Stimulated activated CD4-positive, alpha-beta T cell treated with anti-CD3 and anti-CD28 coated beads, Interleukin-4, amount 100 ng/mL, for 24 hours (primary cell): Measurements from ENCODE around the gene ARHGAP15.

Experiments used
- DNase-seq: peaks from one replicate; pipeline ENCODE4 v3.0.0-alpha.2; 2020

The ARHGAP15 gene

DNA sequence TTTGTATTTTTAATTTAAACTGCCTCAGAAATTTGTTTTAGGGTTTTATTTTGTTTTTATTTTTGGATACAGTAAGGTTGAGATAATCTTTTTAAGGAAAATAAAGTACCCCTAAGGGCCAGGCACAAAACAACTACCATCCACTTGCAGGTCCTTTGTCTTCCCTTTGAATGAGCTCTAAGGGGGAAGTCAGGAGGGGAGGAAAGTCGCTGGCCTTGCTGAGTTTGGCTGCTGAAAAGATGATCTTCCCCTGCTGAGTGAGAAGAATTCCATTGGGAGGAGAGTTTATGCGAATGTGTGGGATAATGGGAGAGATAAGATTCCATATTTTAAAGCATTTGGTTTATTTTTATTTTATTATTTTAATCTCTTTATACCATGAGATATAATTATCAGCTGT lies 100.7 kb downstream of the ARHGAP15 start:
- DNase-seq = no peak

DNA sequence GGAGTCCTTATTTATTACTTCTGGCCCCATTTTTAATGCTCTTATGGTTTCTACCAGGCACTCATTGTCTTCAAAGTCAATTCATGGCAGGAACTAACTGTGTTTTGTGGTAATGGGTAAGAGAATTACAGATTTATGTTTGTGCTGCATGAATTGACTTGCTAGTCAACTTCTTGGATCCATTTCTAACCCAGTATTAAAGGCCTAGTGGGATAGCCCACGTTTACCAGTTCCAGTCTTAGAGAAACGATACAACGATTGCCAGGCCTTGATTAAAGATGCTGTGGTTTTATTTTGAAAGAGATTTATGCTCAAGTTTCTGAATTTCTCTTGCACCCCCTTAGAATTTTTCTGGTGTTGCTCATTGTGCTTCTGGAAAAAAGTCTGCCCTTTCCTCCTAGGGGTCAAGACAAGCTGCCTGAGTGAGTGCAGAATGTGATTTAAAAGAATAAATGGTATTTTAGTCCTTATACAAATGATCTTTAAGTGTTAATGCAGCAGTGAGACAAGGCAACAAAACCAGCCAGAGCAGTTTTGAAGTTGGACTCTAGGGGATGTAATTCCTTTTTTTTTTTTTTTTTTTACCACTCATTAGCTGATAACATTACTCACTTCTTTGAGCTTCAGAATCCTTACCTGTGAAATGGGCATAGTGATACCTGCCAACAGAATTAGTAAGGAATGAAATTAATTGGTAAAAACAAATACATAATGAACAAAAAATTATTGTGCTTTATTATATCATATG lies 101.5 kb downstream of the ARHGAP15 start:
- no peak for DNase-seq

DNA sequence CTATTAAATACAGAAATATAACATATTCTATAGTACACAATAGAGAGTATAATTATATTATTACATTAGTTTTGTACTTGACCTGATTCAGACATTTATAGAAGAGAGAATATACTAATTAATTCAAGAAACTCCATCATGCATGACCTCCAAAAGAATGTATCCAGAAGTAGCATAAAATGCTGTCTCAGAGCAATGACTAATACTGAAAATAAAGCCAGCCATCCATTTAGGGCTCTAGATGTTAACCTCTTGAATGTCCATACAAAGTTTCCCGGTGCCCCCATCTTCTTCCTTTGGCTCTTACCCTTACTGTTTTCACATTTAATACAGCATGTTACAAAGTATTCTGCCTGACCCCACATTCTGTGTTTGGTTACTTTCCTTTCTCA lies 102.0 kb downstream of the ARHGAP15 start:
- DNase-seq = no peak

DNA sequence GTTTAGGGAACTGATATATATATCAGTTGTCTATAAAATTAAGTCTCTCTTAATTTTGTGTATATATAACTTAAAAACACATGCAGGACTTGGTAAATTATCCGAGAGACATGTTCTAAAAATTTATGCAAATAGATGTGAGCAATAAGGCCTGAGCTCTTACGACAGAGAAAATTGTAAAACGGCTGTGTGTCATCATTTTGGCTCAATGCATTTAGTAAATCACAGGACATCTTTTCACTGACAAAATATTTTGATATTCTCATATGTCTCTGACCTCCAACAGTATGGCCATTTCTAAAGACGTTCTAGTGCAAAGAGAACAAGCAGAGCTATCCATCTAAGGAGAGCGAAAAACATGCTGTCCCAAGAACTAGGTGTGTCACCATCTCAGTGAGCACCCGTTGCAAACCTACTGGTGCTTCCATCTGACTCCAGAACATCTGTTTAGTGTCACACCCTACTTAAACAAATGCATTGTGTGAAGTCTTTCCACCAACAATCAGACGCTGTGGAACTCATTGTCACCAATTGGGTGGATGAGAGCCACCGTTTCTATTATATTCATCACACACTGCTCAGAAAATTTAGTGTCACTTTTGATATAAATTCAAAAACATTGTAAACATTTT lies 108.0 kb downstream of the ARHGAP15 start:
- DNase-seq = no peak

DNA sequence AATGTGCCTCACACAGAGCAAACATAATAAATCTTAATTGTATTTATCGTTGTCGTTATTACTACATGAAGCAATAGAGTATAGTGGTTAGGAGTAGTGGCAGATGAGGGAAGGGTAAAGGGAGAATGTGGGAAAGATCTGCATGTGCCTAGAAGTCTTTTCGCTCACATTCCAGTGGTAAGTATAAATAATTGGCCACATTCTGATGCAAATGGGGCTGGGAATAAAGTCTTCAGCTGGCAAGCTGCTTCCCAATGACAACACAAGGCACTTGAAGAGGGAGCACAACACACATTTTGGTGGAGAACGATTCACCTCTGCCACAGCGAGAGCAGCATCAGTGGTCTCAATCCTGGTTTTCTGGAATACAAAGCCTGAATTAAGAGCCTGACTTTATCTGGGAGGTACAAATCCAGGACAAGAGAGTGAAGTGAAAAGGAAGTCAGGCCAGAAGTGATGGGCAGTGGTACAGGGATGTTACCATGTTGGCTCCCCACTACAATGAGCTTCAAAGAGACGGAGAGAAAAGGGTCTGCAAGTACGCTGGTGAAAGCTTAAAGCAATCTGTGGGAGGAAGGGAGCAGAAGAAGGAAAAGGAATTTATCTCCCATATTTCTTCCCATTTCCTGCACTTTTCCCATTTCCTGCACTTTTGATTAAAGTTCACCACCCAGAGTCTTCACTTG lies 112.3 kb downstream of the ARHGAP15 start:
- DNase-seq = no peak

DNA sequence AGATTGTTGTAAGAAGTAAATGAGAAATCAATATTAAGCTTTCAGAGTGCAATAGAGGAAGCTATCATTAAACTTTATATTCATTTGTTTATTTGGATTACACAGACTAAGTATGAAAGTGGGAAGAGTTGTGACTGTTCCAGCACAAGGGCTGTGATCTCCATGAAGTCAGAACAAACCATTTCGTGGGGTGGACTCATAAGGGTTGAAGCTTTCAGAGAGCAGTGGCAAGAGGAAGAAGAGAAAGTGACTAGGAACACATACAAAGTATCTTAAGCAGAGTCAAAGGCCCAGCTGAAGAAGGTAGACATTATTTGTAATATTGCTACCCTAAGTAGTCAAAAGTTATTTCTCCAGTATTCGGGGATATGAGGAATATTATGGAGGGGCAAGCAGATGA lies 117.0 kb downstream of the ARHGAP15 start:
- no peak for DNase-seq

DNA sequence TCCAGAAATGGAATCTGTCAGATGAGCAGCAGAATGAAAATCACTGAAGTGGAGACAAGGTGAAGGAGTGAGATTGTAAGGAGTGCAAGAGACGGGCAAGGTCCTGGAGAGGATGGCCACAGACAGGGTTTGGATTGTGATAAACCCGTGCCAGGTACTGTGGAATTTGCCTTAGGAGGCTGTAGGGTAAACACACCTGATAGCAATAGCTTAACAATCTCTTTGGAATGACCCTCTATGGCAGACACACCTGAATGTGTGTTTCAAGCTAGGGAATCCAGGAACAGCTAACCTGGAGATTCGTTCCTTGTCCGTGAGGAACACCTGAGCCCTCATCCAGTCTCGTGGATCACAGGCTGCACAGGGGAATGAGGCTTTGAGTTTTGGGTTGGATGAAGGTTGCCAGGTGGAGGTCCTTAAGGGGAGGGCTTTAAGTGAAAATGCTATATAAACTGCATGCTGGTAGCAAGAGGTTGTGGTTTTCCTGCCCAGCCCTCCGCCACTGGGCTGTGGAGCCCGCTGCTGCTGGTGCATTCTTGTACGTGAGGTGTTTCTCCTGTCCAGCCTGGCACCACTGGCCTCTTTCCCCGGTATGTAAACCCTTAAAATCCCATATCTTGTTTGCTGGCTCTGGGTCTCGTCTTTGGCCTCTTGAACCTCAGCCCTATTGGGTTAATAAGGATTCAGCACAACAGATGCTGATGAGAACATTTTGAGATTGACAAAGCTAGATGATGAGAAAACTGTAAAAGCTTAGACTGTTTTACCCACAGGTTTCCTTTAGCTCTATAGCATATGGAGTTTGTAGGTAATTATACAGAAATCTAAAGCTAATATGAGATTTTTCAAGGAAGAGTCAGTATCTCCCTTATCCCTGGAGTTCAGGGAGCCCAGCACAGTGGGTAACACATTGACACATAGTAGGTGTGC lies 117.9 kb downstream of the ARHGAP15 start:
- DNase-seq = no peak

DNA sequence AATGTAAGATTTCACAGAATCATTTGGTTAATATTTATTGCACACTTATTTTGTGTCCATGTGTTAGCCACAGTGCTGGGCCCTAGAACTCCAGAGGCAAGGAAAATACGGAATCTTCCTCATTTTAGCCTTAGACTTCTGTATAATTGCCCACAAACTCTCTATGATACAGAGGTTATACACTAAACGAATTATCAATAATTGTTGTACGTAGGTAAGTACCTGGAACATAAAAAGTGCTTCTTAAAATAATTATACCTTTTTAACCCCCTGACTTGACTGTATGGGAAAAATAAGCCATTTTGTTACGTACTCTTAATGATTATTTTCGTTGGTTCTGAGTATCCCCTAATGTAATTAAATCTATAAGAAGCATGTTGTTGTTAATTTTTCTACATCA lies 119.4 kb downstream of the ARHGAP15 start:
- no peak for DNase-seq

DNA sequence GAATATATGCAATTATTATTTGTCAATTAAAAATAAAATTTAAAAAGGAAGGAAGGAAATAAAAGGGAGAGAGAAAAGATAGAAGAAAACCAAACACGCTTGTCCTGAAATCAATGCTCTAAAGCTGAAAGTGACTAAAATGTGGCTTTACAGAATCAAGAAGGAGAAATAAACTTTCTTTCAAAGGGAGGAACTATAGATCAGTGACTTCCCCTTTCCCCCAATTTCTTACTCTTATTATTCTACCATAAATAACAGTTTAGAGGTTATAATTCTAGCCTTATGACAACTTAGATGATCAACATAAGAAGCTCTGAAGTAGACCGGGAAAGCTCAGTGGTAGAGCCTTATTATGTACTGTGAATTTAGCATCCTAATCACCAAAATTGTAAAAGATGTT lies 122.5 kb downstream of the ARHGAP15 start:
- DNase-seq = no peak

DNA sequence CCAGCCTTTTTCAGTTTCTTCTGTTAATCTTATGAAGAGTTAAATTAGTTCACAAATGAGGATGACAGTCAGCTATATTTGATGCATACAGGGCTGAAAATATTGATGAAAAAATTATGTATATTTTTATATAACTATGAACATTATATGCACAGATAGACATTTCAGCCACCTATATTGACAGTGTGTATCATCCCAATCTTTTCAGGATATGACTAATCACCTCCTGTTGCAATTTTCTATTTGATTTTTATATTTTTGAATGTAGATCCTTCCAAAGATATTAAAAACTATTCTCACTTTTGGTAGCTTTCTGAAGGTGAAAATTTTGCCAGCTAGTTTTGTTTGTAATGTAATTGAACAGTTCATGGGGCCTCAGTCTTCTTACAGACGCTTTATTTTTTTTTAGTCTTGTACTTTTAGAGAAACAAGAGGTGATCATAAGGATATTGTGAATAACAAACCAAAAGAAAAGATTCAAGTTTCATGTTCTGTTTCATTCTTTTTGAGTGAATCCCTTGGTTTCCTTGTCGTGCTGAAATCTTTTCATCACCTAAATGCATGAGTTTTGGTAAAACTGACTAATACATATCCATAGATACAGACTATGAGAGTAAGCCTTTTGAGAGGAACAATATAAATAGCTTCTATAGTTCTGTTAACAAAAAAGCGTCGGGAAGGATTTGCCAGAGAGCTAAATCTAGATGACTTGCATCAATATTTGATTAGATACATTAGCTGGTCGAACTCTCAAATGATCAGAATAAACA lies 123.1 kb downstream of the ARHGAP15 start:
- no peak for DNase-seq

DNA sequence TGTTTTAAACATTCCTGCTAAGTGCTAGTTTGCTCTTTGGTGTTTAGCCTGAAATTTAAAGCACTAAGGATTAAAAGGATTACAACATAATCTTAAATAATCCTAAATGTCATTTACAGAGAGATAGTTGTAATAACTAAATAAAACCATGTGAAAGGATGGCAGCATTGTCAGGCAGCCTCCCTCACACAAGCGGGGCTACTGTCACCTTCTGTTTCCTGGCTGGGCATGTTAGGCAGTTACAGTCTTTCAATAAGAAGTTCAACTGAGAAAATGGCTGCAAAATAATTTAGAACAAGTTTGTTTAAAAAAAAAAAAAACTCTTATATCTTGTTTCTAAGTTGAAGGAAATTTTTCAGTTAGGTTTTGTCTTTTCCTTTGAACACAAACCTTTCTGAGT lies 124.9 kb downstream of the ARHGAP15 start:
- no peak for DNase-seq

DNA sequence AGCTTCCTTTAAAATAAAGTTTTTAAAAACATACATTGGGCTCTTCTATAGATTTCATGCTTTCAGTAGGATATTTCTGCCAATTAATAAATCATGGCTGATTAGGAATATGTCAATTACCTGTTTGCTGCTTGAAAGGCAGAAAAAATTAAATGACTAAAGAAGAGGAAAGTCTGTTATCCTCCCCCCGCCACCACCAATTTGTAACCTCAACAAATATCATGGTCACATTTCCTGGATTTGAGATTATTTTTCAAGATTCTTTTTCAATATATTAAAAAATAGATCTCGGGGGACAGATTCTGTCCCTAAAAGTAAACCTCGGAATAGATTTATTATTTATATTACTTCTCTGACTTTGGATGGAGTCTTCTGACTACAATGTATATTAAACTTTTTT lies 125.9 kb downstream of the ARHGAP15 start:
- no peak for DNase-seq

DNA sequence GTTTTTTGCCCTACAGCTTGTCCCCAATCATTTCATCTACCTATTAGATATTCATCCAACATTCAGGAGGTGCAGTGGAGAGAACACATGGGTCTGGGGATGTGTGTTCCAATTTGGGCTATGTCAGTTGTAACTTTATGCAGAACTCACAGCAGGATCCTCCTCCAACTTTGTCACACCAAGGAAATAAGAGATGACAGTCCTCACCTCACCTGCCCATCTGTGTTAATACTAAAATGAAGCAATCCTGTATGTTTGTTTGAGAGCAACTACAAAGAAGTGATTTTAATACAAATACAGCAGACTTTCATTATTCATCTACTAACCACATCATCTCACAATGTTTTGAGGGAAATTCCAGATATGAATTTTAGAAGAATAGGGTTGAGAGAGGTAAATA lies 126.7 kb downstream of the ARHGAP15 start:
- no peak for DNase-seq

DNA sequence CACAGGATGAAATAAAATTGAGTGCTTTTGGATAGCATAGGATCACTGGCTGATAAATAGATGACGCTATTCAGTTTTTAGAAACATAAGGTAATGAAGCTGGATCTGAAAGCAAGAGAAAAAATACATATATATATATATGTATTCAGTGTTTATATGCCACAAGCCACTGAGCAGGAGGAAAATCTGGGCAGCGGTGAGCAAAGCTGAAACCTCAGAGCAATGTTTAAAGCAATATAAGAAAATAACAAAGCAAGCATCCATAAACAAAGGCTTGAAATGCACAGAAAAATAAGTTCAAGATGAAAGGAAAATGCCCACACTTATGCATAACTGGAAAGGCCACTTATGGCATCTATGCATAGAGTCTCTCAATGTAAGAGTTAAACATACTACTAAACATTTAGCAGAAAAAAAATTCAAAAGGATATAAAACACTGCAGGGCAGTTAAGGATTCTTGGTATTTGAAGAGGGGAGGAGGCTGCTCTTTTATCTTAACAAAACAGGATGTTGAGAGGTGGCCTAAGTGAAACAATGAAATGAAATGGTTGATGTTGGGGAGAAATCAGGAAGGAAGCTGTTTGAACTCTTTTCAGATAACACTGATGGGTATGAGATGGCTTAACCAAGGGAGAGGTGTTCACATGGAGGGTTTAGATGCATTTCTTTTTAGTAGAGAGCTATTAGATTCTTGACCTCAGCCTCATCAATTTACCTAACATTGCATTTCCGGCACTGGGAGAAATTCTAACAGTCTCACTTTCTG lies 129.1 kb downstream of the ARHGAP15 start:
- no peak for DNase-seq

DNA sequence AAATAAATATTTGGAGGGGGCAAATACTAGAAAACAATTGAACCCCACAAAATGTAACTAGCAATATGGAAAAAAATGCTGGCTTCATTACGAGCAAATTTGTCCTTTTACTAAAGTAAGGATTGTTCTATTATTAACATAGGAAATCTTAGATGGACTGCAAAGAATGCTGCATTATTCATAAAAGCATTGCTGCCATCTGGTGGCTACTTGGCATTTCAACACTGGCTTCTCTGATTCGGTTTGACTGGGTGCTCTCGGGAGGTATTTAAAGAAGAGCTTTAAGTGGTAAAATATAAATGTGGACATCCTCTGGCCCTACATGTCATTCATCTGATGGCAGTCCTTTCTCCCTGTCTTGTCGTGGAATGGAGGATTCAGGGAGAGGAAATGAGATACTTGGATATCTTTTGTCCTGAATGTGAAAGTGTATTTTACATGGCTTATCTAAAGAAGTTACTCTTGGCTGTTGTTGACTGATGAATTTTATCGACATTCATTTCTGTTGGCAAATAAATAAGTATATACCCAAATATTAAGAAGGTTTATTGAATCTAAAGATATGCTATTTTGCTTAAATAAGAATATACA lies 130.2 kb downstream of the ARHGAP15 start:
- peak; percentile 80 for DNase-seq

DNA sequence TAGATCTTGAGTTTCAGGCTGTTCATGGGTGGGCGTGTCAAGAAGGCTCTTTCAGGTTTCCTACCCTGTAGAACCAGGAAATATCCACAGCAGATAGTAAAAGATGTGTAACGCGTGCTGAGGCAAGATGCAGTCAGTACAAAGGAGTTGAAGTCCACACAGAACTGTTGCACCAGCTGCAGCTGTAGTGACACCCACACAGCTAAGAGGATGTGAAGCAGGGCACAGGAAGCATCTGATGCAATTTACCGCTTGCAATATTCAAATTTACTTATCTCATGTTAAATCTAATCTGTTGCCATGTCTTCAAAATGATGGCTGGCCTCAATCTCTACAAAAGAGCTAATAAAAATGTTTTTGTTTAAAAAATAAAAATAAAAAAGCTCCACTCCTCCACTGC lies 132.8 kb downstream of the ARHGAP15 start:
- DNase-seq = peak; percentile 47

DNA sequence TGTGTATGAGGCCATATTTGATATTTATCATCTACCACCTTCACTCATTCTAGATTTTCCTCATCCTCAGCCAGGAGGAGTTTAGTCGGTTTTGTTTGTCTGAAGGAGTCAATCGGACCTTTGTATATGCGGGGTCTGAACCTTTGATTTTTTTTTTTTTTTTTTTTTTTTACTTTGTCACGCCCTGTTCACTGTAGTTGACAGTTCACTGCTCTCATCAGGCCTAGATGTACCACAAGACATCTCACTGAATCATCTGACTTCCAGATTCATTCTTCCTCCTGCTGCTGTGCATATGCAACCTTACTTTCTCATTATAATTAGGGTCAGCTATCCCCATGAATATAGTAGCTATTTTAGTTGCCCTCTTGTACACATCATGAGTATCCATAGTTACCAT lies 133.2 kb downstream of the ARHGAP15 start:
- DNase-seq = no peak

DNA sequence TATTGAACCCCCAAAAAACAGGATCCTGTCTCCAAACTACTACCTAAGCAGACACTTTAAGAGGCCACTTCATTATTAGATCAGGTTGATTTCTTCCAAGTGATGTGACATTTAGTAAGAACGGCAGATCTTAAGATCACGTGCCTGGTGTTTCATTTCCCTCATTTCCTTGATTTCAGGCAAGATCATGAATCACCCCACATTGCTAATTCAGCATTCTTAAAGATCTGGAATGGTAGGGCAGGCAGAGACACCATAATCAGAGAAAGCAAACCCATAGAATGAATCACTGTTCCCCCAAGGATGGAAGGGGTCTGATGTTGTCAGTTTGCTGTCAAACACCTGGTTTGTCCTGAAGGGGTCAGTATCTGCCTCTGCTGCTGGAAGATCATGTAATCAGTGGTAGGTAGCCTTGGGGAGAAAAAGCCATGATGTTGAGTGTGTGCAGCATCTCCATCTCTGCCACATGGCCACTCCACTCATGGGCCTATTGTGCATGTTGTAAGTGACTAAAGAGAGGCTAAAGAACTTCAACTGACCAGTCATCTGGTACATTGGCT lies 133.9 kb downstream of the ARHGAP15 start:
- DNase-seq = no peak

DNA sequence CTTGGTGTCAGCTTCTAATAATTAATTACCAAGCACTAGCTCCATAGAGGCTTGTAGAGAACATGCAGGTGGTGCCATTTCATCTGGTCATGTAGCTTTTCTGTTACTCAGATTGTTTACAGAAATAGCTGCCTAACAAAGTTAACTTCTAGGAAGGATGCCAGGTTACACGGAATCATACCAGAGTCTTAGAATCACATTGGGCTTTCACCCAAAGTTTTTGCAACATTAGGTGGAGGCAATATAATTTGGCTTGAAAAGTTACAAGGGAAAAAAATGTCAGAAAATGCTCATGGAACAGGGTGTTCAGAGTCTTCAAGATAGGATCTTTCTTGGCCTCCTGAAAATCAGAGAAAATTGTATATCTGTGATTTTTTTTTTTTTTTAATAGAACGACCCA lies 135.6 kb downstream of the ARHGAP15 start:
- no peak for DNase-seq

DNA sequence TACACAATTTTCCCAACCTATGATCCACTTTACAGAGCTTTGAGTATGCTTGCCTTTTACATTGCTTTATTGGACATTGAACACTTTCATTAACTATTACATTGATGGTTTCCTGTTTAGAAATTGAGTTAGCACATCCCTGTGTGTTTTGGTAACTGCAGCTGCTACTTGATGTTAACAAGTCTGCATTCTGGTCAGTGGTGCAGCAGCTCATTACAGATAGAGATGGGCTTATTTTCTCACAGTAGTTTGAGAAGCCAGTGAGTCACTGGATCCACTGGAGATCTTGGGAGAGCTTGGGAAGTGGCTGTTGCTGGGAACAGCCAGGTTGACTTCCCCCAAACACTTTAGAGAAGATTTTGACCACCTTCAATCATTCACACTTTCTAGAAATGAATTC lies 150.5 kb downstream of the ARHGAP15 start:
- DNase-seq = no peak
